MM.1S (cell line): ENCODE measurements around the gene KCNQ2.

ENCODE experiments used
- EZH2 ChIP-seq: fragments of 300-600 bp; sonication (generic); optimal IDR thresholded peaks from 2 replicates; pipeline ENCODE3; 2017; ENCODE audit warnings: low read depth, mild to moderate bottlenecking, antibody characterized with exemption, low read length, mixed read lengths
- EZH2phosphoT487 ChIP-seq: fragments of 300-600 bp; sonication (generic); IDR thresholded peaks from 2 replicates; pipeline ENCODE4 v1.6.1; 2018; ENCODE audit warnings: antibody characterized with exemption, low read length
- TF ChIP-seq, protein P1 (sequence below): fragments of 300-600 bp; sonication (generic); IDR thresholded peaks from 2 replicates; pipeline ENCODE4 v1.5.1; 2016; ENCODE audit warnings: antibody characterized with exemption, low read length, mixed read lengths

DNA sequence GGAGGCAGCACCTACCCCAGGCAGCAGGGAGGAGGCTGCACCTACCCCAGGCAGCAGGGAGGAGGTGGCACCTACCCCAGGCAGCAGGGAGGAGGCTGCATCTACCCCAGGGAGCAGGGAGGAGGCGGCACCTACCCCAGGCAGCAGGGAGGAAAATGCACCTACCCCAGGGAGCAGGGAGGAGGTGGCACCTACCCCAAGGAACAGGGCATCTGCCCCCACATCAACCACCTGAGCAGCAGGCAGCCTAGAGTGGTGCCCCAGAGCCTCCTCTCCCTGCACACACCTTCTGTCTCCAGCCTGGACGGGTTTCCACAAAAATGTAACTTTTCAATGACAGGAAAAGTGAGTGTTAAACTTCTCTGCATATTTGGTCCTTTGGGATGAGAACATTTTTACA is 10.2 kb downstream of the KCNQ2 start:
- TF ChIP-seq EZH2phosphoT487, result no peak
- TF ChIP-seq, protein P1, sequence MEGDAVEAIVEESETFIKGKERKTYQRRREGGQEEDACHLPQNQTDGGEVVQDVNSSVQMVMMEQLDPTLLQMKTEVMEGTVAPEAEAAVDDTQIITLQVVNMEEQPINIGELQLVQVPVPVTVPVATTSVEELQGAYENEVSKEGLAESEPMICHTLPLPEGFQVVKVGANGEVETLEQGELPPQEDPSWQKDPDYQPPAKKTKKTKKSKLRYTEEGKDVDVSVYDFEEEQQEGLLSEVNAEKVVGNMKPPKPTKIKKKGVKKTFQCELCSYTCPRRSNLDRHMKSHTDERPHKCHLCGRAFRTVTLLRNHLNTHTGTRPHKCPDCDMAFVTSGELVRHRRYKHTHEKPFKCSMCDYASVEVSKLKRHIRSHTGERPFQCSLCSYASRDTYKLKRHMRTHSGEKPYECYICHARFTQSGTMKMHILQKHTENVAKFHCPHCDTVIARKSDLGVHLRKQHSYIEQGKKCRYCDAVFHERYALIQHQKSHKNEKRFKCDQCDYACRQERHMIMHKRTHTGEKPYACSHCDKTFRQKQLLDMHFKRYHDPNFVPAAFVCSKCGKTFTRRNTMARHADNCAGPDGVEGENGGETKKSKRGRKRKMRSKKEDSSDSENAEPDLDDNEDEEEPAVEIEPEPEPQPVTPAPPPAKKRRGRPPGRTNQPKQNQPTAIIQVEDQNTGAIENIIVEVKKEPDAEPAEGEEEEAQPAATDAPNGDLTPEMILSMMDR, result no peak
- TF ChIP-seq EZH2, result no peak
